ENCODE data around the gene BIRC2. TPM values are rescaled to one million over a fixed set of nuclear protein-coding genes. Genes with fewer than 3 reads are reported as not detected.

Gene BIRC2
- total and polyA plus RNA-seq, 9 of the 15 experiments (the other 6 are each of a cell fraction or from before 2014, with no cell fraction given): 14.3 to 45.9 (median 20.7) TPM

DNA sequence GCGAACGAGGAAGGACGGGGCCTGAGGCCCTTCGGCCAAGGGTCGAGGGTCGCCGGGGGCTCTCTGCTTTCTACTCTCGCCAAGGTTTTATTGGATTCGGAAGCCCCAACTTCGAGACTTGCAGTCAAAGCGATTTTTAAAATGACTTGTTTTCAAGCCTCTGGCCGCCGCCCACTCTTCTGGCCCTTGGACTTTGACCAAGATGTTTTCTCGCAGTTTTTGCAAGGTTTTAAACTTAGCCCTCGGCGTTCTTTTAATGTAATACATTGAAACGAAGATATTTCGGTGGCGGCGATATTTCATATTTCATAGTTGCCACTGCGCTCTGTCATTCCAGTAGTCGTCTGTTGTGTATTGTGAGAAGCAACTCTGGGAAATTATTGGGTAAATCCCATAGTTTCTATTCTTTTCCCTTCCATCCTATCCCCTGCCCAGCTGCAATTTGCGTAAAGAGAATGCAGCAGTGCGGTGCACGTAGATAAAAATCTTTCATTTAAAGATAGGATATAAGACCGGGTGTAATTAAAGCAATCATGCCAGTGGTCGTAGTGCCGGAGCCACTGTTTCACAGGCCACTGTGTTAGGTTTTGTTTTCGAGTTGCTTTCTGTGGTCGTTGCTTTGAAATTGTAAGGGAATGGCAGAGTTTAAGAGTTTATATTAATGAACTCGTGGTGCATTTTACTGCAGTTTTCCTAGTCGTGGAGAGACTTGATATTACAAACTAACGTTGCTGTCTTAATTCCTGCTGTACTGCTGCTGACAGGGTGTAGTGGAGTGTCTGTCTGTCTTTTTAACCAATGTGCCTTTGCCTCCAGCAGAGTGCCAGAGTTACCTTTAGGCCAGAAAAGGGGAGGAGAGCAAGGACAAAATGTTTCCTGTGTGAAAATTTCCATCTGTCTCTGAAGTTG is 702 bp downstream of the BIRC2 start (continued):
- TF ChIP-seq, protein P1, sequence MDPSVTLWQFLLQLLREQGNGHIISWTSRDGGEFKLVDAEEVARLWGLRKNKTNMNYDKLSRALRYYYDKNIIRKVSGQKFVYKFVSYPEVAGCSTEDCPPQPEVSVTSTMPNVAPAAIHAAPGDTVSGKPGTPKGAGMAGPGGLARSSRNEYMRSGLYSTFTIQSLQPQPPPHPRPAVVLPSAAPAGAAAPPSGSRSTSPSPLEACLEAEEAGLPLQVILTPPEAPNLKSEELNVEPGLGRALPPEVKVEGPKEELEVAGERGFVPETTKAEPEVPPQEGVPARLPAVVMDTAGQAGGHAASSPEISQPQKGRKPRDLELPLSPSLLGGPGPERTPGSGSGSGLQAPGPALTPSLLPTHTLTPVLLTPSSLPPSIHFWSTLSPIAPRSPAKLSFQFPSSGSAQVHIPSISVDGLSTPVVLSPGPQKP (CRISPR knock-in tag; IDR thresholded peaks at IDR 0.05): no peak
- TF ChIP-seq TAF7 (tag; IDR thresholded peaks at IDR 0.05) (0 out of 2 replicates have a peak, but pooled peaks have one; percentile 9), SIN3B (IDR thresholded peaks at IDR 0.05; ENCODE audit: low read depth) (no peak), L3MBTL2 (IDR thresholded peaks at IDR 0.05) (no peak), ETV5 (CRISPR knock-in tag; IDR thresholded peaks at IDR 0.05; ENCODE audit: low read depth) (no peak), TARDBP (IDR thresholded peaks at IDR 0.05) (no peak), NR2C2 (CRISPR knock-in tag; IDR thresholded peaks at IDR 0.05) (no peak), NR2C2 (tag; IDR thresholded peaks at IDR 0.05) (no peak; the same call in 1 of the 2 replicates), ETS2 (tag; IDR thresholded peaks at IDR 0.05; ENCODE audit: borderline replicate concordance, poor library complexity, severe bottlenecking) (no peak), CAMTA2 (CRISPR knock-in tag; conservative IDR thresholded peaks at IDR 0.05) (no peak), ZFPM2 (CRISPR knock-in tag; IDR thresholded peaks at IDR 0.05) (no peak), PHF20 (IDR thresholded peaks at IDR 0.05; ENCODE audit: partially characterized antibody) (peak; percentile 1), DPF2 (IDR thresholded peaks at IDR 0.05) (no peak), CBX2 (IDR thresholded peaks at IDR 0.05; ENCODE audit: insufficient read depth, low read length, poor library complexity, severe bottlenecking) (no peak), TCF7L2 (IDR thresholded peaks at IDR 0.05; ENCODE audit: low read depth, low read length) (no peak), HMG20A (CRISPR knock-in tag; conservative IDR thresholded peaks at IDR 0.05) (no peak), ZNF696 (CRISPR knock-in tag; conservative IDR thresholded peaks at IDR 0.05) (no peak), XRCC3 (IDR thresholded peaks at IDR 0.05) (no peak), RBM34 (IDR thresholded peaks at IDR 0.05; ENCODE audit: borderline replicate concordance, insufficient read depth, low read length) (no peak), NFIX (CRISPR knock-in tag; IDR thresholded peaks at IDR 0.05; ENCODE audit: low read depth) (no peak), JUN (IDR thresholded peaks at IDR 0.05; ENCODE audit: borderline replicate concordance, low read depth, low read length) (no peak), JUN (CRISPR knock-in tag; IDR thresholded peaks at IDR 0.05; ENCODE audit: borderline replicate concordance) (no peak), HDAC6 (IDR thresholded peaks at IDR 0.05; ENCODE audit: low read depth, low read length) (no peak), SREBF2 (CRISPR knock-in tag; IDR thresholded peaks at IDR 0.05) (no peak), EWSR1 (IDR thresholded peaks at IDR 0.05; ENCODE audit: borderline replicate concordance, low read depth, partially characterized antibody) (no peak)
- TF ChIP-seq, protein P2, sequence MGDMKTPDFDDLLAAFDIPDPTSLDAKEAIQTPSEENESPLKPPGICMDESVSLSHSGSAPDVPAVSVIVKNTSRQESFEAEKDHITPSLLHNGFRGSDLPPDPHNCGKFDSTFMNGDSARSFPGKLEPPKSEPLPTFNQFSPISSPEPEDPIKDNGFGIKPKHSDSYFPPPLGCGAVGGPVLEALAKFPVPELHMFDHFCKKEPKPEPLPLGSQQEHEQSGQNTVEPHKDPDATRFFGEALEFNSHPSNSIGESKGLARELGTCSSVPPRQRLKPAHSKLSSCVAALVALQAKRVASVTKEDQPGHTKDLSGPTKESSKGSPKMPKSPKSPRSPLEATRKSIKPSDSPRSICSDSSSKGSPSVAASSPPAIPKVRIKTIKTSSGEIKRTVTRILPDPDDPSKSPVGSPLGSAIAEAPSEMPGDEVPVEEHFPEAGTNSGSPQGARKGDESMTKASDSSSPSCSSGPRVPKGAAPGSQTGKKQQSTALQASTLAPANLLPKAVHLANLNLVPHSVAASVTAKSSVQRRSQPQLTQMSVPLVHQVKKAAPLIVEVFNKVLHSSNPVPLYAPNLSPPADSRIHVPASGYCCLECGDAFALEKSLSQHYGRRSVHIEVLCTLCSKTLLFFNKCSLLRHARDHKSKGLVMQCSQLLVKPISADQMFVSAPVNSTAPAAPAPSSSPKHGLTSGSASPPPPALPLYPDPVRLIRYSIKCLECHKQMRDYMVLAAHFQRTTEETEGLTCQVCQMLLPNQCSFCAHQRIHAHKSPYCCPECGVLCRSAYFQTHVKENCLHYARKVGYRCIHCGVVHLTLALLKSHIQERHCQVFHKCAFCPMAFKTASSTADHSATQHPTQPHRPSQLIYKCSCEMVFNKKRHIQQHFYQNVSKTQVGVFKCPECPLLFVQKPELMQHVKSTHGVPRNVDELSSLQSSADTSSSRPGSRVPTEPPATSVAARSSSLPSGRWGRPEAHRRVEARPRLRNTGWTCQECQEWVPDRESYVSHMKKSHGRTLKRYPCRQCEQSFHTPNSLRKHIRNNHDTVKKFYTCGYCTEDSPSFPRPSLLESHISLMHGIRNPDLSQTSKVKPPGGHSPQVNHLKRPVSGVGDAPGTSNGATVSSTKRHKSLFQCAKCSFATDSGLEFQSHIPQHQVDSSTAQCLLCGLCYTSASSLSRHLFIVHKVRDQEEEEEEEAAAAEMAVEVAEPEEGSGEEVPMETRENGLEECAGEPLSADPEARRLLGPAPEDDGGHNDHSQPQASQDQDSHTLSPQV (IDR thresholded peaks at IDR 0.05): no peak

Measured in K562 (cell line).